PC-9 (cell line): ENCODE data around the gene FBN3. TPM values are rescaled to one million over a fixed set of nuclear protein-coding genes. Genes with fewer than 3 reads are reported as not detected.
"Not testable (repeated sequence)": the region's sequence is repeated elsewhere in the genome, so short reads cannot be mapped to it uniquely, and the experiment has no call there.

Experiments
- BruUV-seq: library from RNA; stranded (reverse); fragments of 400-500 nt; replicated peaks from 2 replicates; lab custom pipeline; 2021; lab: Mats Ljungman, UMichigan
- CTCF ChIA-PET: fragments of 300-600 bp; sonication (Branson Sonifier 250); formaldehyde crosslinking; loops from one replicate; lab custom pipeline; 2022; ENCODE audit warnings: antibody characterized with exemption; lab: Charles Lee
- POLR2A ChIA-PET: fragments of 300-600 bp; sonication (Branson Sonifier 250); formaldehyde crosslinking; loops from one replicate; lab custom pipeline; 2022; ENCODE audit warnings: antibody characterized with exemption; ENCODE audit not compliant: unreplicated experiment; lab: Charles Lee
- DNase-seq, 2 experiments: peaks; one replicate each; pipeline versions ENCODE4 v3.0.0 to v3.0.0-alpha.2; 2015 to 2022; ENCODE audit warnings: mixed read lengths in 1 of 2
- H2AFZ ChIP-seq: fragments of 200-600 bp; sonication (generic); 2 replicates; pipeline ENCODE4 v1.8.1; 2017; ENCODE audit warnings: antibody characterized with exemption
- H3F3A ChIP-seq: fragments of 200-600 bp; sonication (generic); 2 replicates; pipeline ENCODE4 v1.8.1; 2017; ENCODE audit warnings: antibody characterized with exemption, mild to moderate bottlenecking, low read depth; ENCODE audit not compliant: insufficient read depth
- H3K27ac ChIP-seq: fragments of 200-600 bp; sonication (generic); 2 replicates; pipeline ENCODE4 v1.6.1; 2016; ENCODE audit warnings: mixed run types
- H3K27me3 ChIP-seq: fragments of 200-600 bp; sonication (generic); 2 replicates; pipeline ENCODE4 v1.6.1; 2016; ENCODE audit warnings: low read depth, mixed run types; ENCODE audit not compliant: insufficient read depth
- H3K36me3 ChIP-seq: fragments of 200-600 bp; sonication (generic); 2 replicates; pipeline ENCODE4 v1.6.1; 2016; ENCODE audit warnings: low read depth, mixed run types
- H3K4me1 ChIP-seq: fragments of 200-600 bp; sonication (generic); replicated peaks from 2 replicates; pipeline ENCODE4 v1.6.1; 2016; ENCODE audit warnings: mixed run types; ENCODE audit not compliant: insufficient read depth
- H3K4me2 ChIP-seq: fragments of 200-600 bp; sonication (generic); 2 replicates; pipeline ENCODE4 v1.6.1; 2017; ENCODE audit warnings: mixed run types
- H3K4me3 ChIP-seq: fragments of 200-600 bp; sonication (generic); 2 replicates; pipeline ENCODE4 v1.6.1; 2016; ENCODE audit warnings: mixed run types
- H3K79me2 ChIP-seq: fragments of 200-600 bp; sonication (generic); 2 replicates; pipeline ENCODE4 v1.6.1; 2017; ENCODE audit warnings: low read depth, mixed run types
- H3K9me2 ChIP-seq: fragments of 200-600 bp; sonication (generic); 2 replicates; pipeline ENCODE4 v1.8.1; 2017; ENCODE audit warnings: mild to moderate bottlenecking; ENCODE audit not compliant: insufficient read depth
- H3K9me3 ChIP-seq: fragments of 200-600 bp; sonication (generic); 2 replicates; pipeline ENCODE4 v1.8.1; 2016; ENCODE audit warnings: low read depth; ENCODE audit not compliant: insufficient read depth
- H4K20me1 ChIP-seq: fragments of 200-600 bp; sonication (generic); 2 replicates; pipeline ENCODE4 v1.8.1; 2017; ENCODE audit not compliant: insufficient read depth
- EZH2 ChIP-seq: fragments of 200-600 bp; sonication (generic); IDR thresholded peaks from 2 replicates; pipeline ENCODE4 v1.8.0; 2017; ENCODE audit warnings: antibody characterized with exemption, low read depth
- intact Hi-C: fragments of 100-400 bp; cut with micrococcal nuclease; formaldehyde crosslinking; loops from one replicate; pipeline ENCODE4 v1.10.0; 2022; ENCODE audit not compliant: unreplicated experiment
- total RNA-seq: library from RNA; stranded (reverse); gene quantifications from 2 replicates; pipeline ENCODE4 v1.2.3, GENCODE V29; 2021
- TF ChIP-seq, protein P1 (sequence below): fragments of 200-600 bp; sonication (generic); conservative IDR thresholded peaks from 2 replicates; pipeline ENCODE4 v1.6.1; 2017; ENCODE audit warnings: mixed run types, antibody characterized with exemption, mild to moderate bottlenecking, moderate library complexity

The FBN3 gene
- total RNA-seq, 1 experiment from 2014 or later = not detected

DNA sequence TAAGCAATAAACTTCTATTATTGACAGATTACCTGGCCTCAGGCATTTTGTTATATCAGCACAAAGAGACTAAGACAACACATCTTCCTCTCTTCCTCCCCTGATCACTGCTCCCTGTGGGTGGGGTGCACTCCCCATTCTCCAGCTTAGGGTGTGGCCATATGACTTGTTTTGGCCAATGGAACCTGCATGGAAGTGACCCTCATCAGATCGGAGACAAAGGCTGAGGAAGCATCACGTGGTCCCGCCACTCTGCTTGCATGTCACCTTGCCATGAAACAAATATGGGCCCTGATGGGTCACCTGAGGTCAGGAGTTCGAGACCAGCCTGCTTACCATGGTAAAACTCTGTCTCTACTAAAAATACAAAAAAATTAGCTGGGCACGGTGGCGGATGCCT is 110.6 kb downstream of the FBN3 start:
- H3F3A ChIP-seq = no peaks in the 10 kb centered on the region
- TF ChIP-seq, protein P1, sequence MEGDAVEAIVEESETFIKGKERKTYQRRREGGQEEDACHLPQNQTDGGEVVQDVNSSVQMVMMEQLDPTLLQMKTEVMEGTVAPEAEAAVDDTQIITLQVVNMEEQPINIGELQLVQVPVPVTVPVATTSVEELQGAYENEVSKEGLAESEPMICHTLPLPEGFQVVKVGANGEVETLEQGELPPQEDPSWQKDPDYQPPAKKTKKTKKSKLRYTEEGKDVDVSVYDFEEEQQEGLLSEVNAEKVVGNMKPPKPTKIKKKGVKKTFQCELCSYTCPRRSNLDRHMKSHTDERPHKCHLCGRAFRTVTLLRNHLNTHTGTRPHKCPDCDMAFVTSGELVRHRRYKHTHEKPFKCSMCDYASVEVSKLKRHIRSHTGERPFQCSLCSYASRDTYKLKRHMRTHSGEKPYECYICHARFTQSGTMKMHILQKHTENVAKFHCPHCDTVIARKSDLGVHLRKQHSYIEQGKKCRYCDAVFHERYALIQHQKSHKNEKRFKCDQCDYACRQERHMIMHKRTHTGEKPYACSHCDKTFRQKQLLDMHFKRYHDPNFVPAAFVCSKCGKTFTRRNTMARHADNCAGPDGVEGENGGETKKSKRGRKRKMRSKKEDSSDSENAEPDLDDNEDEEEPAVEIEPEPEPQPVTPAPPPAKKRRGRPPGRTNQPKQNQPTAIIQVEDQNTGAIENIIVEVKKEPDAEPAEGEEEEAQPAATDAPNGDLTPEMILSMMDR = no peak
- no peak for TF ChIP-seq EZH2
- H3K9me3 ChIP-seq = no peaks in the 10 kb centered on the region
- H3K9me2 ChIP-seq = no peaks in the 10 kb centered on the region
- no peak overlapping the region for H2AFZ ChIP-seq
- DNase-seq = no peak
- H3K79me2 ChIP-seq = no peaks in the 10 kb centered on the region
- H3K27me3 ChIP-seq = peaks cover 6% of the 10 kb centered on the region; the same call in 1 of the 2 replicates
- POLR2A ChIA-PET = no interaction called here
- H3K36me3 ChIP-seq = no peaks in the 10 kb centered on the region
- H3K4me2 ChIP-seq = no peak overlapping the region
- no peaks in the 10 kb centered on the region for H3K4me1 ChIP-seq
- H3K27ac ChIP-seq = no peak overlapping the region
- no TSS peak for BruUV-seq
- CTCF ChIA-PET = no interaction called here
- H4K20me1 ChIP-seq = no peaks in the 10 kb centered on the region
- intact Hi-C loops = no loop called here
- H3K4me3 ChIP-seq = no peak overlapping the region

DNA sequence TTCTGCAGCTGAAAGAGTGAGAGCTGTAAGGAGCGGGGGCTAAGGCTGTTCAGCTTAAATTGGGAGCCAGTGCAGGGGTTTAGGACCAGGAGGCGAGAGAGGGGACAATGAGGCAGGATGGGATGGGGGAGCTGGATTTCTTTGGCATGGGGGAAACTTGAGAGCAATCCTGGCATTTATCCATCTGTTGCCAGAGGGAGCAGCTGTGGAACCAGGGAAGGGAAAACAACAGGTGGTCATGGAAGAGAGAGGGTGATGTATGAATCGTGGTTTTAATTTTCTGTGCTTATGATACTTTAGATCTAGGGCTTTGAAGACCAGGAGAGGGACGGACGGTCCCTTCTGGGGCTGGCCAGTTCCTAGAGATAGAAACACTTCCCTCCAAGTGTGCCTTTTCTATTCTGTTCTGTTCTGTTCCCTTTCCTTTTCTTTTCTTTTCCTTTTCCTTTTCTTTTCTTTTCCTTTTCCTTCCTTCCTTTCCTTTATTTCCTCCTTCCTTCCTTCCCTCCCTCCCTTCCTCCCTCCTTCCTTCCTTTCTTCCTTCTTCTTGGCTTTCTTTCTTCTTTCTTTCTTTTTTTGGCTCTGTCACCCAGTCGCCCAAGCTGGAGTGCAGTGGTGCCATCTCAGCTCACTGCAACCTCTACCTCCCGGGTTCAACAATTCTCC is 112.8 kb downstream of the FBN3 start:
- BruUV-seq = no TSS peak
- no peak overlapping the region for H2AFZ ChIP-seq
- no peak overlapping the region for H3K4me2 ChIP-seq
- ChIA-PET POLR2A (no interaction called here), CTCF (interaction anchor here (0.6 kb wide), 1 partner anchor 20 kb away, joined by 6 read pairs; no protein-coding TSS in a partner anchor)
- no peaks in the 10 kb centered on the region for H3F3A ChIP-seq
- no peaks in the 10 kb centered on the region for H3K4me1 ChIP-seq
- TF ChIP-seq, protein P1 = no peak
- TF ChIP-seq EZH2 = no peak
- no peaks in the 10 kb centered on the region for H3K36me3 ChIP-seq
- no peaks in the 10 kb centered on the region for H3K9me3 ChIP-seq
- no peak for DNase-seq
- H3K9me2 ChIP-seq = no peaks in the 10 kb centered on the region
- intact Hi-C loops = no loop called here
- H4K20me1 ChIP-seq = no peaks in the 10 kb centered on the region
- H3K79me2 ChIP-seq = no peaks in the 10 kb centered on the region
- peaks cover 6% of the 10 kb centered on the region; the same call in 1 of the 2 replicates for H3K27me3 ChIP-seq
- H3K4me3 ChIP-seq = no peak overlapping the region
- H3K27ac ChIP-seq = no peak overlapping the region

DNA sequence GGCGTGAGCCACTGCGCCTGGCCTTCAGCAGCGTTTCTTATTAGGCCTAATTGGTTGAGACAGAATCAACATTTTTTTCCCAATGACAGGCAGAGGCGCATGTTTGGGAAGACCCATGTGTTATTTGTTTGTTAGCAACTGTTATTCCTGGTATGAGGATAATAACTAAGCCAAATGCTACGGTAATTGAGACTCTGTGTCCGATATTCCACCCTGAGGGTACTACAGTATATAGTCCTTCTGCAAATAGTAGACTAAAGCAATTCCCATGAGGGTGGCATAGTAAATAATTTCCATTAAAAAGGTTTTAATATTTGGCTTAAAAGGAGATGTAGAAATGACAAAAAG is 115.2 kb downstream of the FBN3 start:
- Histone ChIP-seq H2AFZ (no peak overlapping the region), H4K20me1 (no peaks in the 10 kb centered on the region), H3K9me2 (no peaks in the 10 kb centered on the region), H3K4me3 (no peak overlapping the region), H3K27me3 (peaks cover 6% of the 10 kb centered on the region; the same call in 1 of the 2 replicates), H3K27ac (no peak overlapping the region), H3K9me3 (no peaks in the 10 kb centered on the region), H3K4me2 (no peak overlapping the region), H3K36me3 (no peaks in the 10 kb centered on the region), H3K4me1 (0 out of 2 replicates have a peak, but pooled peaks cover under 1% of the 10 kb centered on the region), H3F3A (no peaks in the 10 kb centered on the region), H3K79me2 (no peaks in the 10 kb centered on the region)
- CTCF ChIA-PET = no interaction called here
- no TSS peak for BruUV-seq
- intact Hi-C loops = no loop called here
- TF ChIP-seq, protein P1 = no peak
- no peak for TF ChIP-seq EZH2
- POLR2A ChIA-PET = no interaction called here
- no peak for DNase-seq

DNA sequence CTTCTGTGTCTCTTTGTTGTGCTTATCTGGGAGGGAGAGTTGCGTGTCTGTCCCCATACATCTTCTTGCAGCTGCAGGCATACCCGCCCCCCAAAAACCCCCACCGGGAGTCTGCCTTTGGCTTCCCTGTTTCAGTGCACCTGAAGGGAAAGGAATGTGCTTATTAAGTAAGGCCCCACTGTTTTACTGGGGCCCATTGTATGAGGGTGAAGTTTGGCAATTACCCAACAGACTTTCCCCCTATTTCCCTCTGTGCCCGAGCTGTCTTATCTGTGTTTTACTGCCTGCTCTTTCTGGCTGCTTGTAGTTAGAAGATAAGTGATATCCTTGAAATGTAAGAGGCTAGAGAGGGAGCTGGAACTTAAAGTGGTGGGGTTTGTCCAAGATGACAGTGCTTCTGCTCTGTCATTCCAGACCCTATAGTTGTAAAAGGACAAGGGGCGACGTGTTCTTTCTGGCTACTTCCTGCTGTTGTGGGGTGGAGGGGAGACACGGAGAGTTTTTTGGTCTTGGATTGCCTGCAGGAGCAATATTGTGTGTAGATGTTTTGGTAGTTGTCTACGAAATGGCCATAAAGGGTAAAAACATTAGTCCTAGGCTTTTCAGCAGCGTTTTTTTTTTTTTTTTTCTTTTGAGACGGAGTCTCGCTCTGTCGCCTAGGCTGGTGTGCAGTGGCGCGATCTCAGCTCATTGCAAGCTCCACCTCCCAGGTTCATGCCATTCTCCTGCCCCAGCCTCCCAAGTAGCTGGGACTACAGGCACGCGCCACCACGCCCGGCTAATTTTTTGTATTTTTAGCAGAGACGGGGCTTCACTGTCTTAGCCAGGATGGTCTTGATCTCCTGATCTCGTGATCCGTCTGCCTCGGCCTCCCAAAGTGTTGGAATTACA is 115.9 kb downstream of the FBN3 start:
- BruUV-seq, H3K4me1 ChIP-seq, H3K4me3 ChIP-seq, H3F3A ChIP-seq, H3K27ac ChIP-seq, H3K4me2 ChIP-seq, H3K27me3 ChIP-seq, intact Hi-C loops, H4K20me1 ChIP-seq, DNase-seq, H3K9me3 ChIP-seq, H3K36me3 ChIP-seq, H3K79me2 ChIP-seq, H3K9me2 ChIP-seq, CTCF ChIA-PET, H2AFZ ChIP-seq: not testable (repeated sequence)
- POLR2A ChIA-PET = interaction anchor here (0.7 kb wide), 1 partner anchor 33 kb away, joined by 3 read pairs; no protein-coding TSS in a partner anchor
